NCI-H345 treated with DMSO at 0.1 percent for 48 hours (cell line): ENCODE measurements around the gene ZMYM2.

Experiments
- DNase-seq: peaks from one replicate; lab custom pipeline; 2025; ENCODE audit not compliant: unreplicated experiment; lab: John Stamatoyannopoulos, UW

The ZMYM2 gene

GRCh38 chr13:20102525-20103180, 144.1 kb downstream of the ZMYM2 start:
- DNase-seq: no peak

GRCh38 chr13:20105161-20105689, 146.7 kb downstream of the ZMYM2 start:
- no peak for DNase-seq

DNA sequence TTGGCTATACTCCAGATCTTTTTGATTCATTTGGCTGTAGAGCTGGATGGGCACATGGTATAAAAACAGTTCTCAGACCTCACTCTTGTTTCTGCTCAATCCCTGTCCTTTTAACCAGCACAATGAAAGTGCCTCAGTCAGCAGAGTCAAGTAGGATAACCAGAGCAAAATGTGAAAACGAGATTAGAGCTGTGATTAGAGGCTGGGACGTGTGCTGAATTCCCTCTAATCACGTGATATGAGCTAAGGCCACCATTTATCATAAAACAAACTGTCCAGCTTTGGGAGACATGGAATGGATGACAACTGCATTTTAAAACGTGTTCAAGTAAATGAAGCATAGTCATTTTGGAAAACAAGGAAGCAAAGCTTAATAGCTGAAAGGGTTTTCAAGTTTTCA, 148.2 kb downstream of the ZMYM2 start:
- DNase-seq: no peak

DNA sequence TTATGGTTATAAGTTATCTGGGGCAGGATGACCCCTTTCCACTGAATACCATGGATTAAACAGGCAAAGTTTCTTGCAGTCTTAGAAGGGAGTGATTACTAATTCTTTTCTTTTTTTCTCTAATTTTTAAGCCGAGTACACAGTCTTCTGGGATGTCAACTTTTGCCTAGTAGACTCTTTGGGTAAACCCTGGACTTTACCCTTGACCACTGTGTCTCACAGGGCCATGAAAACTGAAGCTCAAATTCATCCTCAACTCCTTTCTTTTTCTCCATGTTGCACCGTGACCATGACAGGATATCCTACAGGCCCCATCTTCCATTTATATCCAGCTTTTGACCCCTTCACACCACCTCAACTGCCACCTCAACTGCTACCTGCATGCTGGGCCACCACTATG, 150.5 kb downstream of the ZMYM2 start:
- DNase-seq: no peak

DNA sequence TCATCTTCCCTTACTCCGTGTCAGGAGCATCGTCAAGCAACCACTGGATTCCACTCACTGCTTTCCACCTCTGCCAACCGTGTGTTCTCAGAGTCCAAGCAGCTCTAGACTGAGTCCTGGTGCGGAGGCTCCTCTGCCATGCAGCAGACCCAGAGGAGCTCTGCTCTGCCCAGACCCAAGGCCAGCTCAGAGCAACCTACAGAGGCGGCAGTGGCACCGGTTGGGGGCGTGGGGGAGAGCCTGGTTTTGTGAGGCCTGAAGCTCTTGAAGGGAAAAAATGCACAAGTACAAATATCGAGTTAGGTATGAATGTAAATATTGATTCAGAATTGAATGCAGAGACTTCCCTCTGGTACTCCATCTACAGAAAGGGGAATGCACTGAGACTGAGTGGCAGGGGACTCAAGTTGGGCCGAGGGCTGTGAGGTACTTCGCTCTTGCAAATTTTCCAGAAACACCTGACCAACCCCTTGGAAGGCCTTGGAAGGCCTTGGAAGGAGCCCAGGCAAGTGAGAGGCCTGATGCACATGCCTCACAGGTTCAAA, 155.6 kb downstream of the ZMYM2 start:
- no peak for DNase-seq

DNA sequence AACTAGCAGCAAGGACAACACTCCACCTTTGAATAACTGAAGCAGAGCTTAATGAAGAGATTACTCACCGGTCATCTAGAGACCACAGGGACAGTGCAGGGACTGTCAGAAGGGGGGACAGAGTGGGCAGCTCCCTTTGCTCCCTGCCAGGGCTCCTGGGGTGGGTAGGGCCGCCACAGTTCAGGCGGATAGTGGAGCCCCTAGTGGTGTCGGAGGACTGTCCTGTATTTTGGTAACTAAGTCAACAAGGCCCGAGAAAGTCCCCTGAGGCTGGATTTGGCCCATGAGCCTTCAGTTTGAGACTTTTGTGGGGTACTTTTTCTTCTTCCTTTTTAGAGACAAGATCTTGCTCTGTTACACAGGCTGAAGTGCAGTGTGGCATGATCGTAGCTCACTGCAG, 157.7 kb downstream of the ZMYM2 start:
- DNase-seq: no peak

DNA sequence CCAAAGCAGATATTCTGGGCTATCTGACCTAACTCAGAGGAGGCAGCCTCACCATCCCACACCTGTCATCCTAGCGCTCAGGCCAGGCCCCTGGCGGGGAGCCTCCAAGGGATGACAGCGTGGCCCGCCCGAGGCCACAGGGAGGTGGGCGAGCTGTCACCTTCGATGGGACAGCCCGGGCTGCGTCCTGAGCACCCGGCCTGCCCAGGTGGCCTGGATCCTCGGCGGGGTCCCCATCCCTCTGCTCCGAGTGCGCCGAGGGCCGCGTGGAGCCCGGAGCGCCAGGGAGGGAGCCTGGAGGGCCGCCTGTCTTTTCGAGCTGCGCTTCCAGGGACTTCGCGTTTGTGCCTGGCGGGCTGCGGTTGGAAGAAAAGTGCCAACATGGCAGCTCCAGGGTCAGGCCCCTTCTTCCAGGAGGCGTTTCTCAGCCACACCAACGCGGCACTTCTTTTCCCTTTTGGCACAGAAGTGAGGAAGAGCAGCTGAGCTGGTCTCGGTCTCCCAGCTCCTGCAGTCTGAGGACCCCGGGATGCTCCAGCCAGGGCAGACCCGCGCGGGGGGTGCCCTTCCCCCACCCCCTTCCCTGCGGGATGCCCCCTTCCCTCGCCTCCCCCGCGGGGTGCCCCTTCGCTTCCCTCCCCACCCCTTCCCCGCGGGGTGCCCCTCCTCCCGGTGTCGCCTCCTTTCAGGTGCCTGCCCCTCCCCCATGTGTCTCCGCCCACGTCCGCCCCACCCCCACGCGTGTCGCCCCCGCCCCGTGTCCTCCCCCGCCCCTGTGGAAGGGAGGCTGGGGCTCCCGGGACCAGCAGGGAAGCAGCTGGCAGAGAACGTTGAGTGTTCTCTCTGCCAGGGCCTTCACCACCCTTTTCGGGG, 160.0 kb downstream of the ZMYM2 start:
- DNase-seq: no peak

DNA sequence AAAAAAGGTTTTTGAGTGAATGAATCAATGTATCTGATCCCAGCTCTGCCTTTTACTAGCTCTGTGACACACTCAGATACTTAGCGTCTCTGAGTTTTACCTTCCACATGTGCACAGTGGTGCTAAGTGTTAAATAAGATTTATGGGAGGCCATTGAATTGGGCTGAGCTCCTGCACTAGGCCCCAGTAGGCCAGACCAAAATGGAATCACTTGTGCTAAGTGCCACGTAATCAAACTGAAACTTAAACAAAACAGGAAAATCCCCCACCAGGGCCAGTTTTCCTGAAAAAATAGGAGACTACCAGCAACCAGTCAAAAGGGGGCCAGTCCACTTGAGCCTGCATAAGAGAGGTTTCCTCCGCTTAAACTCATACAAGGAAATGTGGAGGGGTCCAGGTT, 161.4 kb downstream of the ZMYM2 start:
- DNase-seq: no peak

- no peak for DNase-seq
Observed at GRCh38 chr13:20121159-20121525, 162.6 kb downstream of the ZMYM2 start.

- DNase-seq: no peak
Observed at GRCh38 chr13:20124303-20124702, 165.8 kb downstream of the ZMYM2 start.

GRCh38 chr13:20125129-20125782, 166.7 kb downstream of the ZMYM2 start:
- no peak for DNase-seq

- DNase-seq: no peak
Observed at GRCh38 chr13:20125783-20126165, 167.2 kb downstream of the ZMYM2 start.

GRCh38 chr13:20126541-20127261, 168.2 kb downstream of the ZMYM2 start:
- DNase-seq: no peak

DNA sequence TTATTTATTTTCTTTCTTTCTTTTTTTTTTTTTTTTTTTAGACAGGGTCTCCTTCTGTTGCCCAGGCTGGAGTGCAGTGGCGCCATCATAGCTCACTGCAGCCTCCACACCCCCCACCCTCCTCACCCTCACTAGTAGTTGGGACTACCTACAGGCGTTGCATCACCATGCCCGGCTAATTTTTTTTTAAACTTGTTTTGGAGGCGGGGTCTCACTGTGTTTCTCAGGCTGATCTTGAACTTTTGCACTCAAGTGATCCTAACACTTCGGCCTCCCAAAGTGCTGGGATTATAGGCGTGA, 168.7 kb downstream of the ZMYM2 start:
- DNase-seq: no peak

- DNase-seq: no peak
Observed at GRCh38 chr13:20127562-20128458, 169.3 kb downstream of the ZMYM2 start.

DNA sequence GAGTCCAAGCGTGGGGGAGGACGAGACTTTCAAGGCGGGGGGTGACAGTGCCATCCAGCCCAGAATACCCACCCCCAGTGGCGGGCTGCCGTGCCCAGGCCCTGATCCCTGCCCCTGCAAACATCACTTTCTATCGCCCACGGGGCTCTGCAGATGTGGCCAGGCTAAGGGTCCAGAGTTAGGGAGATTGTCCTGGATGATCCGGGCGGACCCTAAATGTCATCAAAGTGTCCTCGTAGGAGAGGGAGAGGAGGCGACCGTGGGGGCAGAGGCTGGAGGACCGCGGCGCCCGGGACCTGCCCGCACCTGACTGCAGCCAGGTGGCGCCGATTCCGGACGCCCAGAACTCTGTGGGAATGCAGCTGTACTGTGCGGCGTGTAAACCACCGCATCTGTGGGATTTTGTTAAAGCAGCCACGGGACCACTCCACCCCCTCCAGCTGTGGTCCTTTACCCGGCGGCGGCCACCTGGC, 170.0 kb downstream of the ZMYM2 start:
- no peak for DNase-seq

GRCh38 chr13:20129076-20129475, 170.5 kb downstream of the ZMYM2 start:
- DNase-seq: no peak

DNA sequence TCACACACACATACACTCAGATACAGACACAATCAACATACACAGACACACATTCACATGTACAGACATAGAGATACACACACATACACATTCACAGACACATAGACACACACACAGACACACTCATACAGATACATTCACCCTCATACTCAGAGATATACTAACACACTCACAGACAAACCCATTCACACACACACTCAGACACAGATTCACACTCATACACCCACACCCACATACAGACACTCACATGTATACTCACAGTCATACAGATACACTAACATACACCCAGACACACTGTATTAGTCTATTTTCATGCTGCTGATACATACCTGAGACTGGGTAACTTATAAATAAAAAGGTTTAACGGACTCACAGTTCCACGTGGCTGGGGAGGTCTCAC, 171.5 kb downstream of the ZMYM2 start:
- DNase-seq: no peak

- no peak for DNase-seq
Observed at GRCh38 chr13:20130652-20131051, 172.1 kb downstream of the ZMYM2 start.
